Sigmoid colon (tissue), 3 donors: ENCODE measurements around the gene MXD3.

Experiments used
- POLR2A ChIP-seq, 2 donors: fragments of 450-650 bp; IDR thresholded peaks; one replicate each; pipeline ENCODE4 v1.6.1; 2016; ENCODE audit warnings: antibody characterized with exemption in 2 of 2, mild to moderate bottlenecking in 2 of 2, moderate library complexity in 2 of 2
- TF ChIP-seq, protein P1 (sequence below), 4 experiments: fragments of 450-650 bp in 3 of 4; fragments of 200-600 bp in 1 of 4; IDR thresholded peaks; one replicate each; pipeline ENCODE4 v1.5.1; 2016 to 2019; ENCODE audit warnings: antibody characterized with exemption in 4 of 4, mild to moderate bottlenecking in 3 of 4, moderate library complexity in 2 of 4

DNA sequence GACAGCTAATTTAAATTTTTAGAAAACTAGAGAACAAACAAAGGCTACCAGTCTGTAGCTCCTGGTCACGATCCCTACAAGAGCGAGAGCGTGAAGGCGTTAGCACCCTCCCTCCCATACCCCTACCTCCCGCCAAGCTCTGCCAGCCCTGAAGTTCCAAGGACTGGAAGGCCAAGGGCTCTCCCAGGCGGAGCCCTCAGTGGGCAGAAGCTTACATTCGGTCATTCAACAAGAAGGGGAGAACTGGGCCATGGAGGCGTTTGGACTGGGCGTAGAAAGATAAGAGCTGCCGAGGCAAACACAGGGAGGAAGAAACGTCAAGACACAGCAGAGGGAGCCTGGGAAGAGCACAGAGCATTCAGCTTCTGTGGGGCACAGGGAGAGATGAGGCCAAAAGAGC, 3.0 kb downstream of the MXD3 start:
- TF ChIP-seq, protein P1, sequence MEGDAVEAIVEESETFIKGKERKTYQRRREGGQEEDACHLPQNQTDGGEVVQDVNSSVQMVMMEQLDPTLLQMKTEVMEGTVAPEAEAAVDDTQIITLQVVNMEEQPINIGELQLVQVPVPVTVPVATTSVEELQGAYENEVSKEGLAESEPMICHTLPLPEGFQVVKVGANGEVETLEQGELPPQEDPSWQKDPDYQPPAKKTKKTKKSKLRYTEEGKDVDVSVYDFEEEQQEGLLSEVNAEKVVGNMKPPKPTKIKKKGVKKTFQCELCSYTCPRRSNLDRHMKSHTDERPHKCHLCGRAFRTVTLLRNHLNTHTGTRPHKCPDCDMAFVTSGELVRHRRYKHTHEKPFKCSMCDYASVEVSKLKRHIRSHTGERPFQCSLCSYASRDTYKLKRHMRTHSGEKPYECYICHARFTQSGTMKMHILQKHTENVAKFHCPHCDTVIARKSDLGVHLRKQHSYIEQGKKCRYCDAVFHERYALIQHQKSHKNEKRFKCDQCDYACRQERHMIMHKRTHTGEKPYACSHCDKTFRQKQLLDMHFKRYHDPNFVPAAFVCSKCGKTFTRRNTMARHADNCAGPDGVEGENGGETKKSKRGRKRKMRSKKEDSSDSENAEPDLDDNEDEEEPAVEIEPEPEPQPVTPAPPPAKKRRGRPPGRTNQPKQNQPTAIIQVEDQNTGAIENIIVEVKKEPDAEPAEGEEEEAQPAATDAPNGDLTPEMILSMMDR (IDR thresholded peaks at IDR 0.05), result no peak
- TF ChIP-seq POLR2A (IDR thresholded peaks at IDR 0.05), result no peak
